Activated gamma-delta T cell treated with anti-CD3 and anti-CD28 coated beads, Interleukin-2, amount 50 U/mL, for 16 hours (primary cell): ENCODE data around the gene TNRC6B.
"Not testable (repeated sequence)": the region's sequence is repeated elsewhere in the genome, so short reads cannot be mapped to it uniquely, and the experiment has no call there.

Experiments used
- DNase-seq: peaks from one replicate; pipeline ENCODE4 v3.0.0-alpha.2; 2020; ENCODE audit warnings: low read depth

The TNRC6B gene

GRCh38 chr22:40213478-40213877, 35.8 kb downstream of the TNRC6B start:
- no peak for DNase-seq

GRCh38 chr22:40215266-40215665, 37.5 kb downstream of the TNRC6B start:
- DNase-seq, result no peak

GRCh38 chr22:40216041-40216756, 38.5 kb downstream of the TNRC6B start:
- DNase-seq, result no peak

GRCh38 chr22:40218152-40218551, 40.4 kb downstream of the TNRC6B start:
- DNase-seq, result no peak

DNA sequence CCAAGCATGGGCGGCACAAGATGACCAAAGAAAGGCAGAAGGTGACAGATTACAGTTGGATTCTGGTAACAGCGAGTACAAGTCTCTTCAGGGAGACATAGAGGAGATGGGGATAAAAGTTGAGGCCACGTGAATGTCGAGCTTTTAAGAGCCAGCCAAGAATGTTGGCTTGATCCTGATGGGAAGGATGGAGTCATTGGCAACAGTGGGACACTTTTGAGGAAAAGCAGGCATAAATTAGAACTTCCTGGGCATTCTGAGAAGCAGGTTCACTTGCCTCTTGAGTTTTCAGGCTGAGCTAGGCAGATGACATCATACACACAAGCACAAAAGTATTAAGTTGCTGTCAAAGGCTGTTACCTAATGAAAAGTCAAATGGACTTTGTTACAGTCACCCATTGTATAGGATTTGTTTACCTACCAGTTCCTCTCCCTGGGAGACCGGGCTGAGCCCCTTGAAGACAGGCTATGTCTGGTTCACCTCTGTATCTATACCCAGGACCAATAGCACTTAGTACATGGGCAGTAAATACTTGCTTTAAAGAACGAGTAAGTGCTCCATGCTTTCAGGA, 41.1 kb downstream of the TNRC6B start:
- no peak for DNase-seq

DNA sequence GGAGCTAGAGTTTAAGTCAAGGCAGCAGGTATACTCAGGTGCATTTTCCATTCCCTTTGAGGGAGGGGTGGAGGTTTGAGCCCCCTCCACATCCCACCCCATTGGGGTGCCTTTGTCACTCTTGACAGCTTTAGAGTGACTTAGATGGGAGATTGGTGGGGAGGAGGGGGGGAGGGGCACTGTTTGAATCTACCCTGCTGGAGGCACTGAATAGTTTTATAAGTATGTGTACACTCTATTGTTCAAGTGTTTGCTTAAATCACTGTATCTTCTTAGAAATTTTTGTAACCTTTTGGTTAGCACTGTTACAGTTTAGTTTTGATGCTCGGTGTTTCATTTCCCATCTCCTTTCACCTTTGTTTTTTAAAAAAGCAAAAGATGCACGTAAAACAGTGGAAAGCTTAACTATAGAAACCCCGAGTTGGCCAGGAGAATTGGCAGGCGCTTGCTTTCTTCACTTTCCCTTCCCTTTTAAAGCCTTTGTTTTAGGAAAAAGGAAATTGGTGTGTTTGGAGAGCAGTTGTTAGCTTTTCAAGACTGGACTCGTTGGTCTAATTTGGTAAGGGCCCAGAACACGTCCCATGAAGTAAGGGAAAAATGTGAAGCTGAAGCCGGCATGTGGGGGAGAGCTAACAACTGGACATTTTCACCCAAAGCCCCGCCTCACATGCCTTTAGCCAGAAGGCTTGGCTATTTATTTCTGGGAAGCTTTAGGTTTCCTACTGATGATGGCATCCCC, 42.8 kb downstream of the TNRC6B start:
- no peak for DNase-seq

- no peak for DNase-seq
These were observed 43.3 kb downstream of the TNRC6B start for GRCh38 chr22:40221055-40221414.

GRCh38 chr22:40222979-40223378, 45.3 kb downstream of the TNRC6B start:
- DNase-seq, result not testable (repeated sequence)

DNA sequence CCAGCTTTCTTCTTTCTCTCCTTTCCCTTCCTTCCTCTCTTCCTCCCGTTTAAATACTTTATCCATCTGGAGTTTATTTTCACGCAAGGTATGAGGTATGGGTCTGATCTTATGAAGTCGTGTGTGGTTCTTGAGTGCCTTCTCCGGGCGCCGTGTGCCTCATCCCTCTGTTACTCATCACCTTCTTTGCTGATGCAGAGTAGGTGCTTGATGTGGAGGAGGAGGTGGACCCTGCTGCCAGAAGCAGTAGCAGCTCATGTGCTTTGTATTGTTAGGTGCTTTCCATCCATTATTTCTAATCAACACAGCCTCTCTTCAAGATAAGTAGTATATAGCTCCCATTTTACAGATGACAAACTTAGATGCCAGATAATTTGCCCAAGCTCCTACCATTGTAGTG, 47.0 kb downstream of the TNRC6B start:
- DNase-seq, result peak; percentile 44

DNA sequence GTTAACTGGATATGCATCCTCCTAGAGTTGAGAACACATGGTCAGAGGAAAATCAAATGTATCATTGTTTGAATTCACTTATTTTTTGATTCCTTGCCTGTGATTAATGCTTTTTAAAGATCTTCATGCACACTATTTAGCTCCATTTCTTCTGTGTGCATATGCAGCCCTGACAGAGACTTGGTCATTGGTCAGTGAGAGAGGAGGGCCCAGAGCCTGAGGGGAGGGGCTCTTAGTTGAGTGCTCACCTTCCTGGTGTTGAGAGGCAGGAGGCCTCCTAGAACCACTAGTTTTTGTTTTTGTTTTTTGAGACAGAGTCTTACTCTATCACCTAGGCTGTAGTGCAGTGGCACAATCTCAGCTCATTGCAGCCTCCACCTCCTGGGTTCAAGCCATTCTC, 48.9 kb downstream of the TNRC6B start:
- no peak for DNase-seq

- DNase-seq, result no peak
These were observed 54.0 kb downstream of the TNRC6B start for GRCh38 chr22:40231618-40232313.

GRCh38 chr22:40232624-40233023, 54.9 kb downstream of the TNRC6B start:
- DNase-seq, result no peak

- no peak for DNase-seq
These were observed 56.2 kb downstream of the TNRC6B start for GRCh38 chr22:40233886-40234285.

GRCh38 chr22:40234658-40235057, 56.9 kb downstream of the TNRC6B start:
- no peak for DNase-seq

GRCh38 chr22:40235308-40235707, 57.6 kb downstream of the TNRC6B start:
- no peak for DNase-seq

DNA sequence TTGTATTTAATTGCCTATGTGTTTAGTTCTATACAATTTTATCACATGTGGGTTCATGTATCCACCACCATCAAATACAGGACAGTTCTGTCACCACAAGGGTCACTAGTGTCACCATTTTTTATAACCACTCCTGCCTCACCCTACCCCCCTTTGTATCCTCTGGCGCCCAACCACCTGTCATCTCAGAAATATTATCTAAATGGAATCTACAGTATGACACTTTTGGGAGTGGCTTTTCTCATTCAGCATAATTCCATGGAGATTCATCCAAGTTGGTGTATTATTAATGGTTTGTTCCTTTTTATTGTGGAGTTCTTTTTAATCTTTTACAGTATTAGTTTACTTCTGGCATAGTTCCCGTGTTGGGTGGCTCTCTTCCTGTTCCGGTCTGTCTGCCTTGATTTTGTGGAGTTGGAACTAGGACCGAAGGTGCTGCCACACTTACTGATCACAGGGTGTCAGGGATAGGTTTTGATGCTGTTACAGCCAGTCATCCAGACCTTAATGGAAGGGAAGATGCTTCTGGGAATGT, 58.5 kb downstream of the TNRC6B start:
- DNase-seq, result no peak

DNA sequence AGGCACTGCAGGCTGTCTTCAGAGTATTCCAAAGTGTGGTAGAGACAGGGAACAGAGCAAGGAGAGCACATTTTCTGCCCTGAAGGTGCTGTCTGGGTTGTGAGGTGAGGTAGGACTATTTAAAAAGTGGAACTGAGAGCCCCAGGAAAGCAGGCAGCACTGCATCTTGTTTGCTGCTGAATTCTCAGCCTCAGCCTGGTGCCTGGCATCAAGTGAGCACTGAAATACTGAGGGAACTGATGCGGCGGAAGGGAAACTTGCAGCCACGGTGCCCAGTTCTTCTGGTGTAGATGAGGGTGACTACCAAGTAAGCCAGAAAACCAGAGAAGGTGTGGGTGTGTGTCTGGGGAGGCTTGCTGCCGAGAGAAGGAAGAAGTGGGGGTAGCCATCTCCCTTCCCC, 59.5 kb downstream of the TNRC6B start:
- no peak for DNase-seq

DNA sequence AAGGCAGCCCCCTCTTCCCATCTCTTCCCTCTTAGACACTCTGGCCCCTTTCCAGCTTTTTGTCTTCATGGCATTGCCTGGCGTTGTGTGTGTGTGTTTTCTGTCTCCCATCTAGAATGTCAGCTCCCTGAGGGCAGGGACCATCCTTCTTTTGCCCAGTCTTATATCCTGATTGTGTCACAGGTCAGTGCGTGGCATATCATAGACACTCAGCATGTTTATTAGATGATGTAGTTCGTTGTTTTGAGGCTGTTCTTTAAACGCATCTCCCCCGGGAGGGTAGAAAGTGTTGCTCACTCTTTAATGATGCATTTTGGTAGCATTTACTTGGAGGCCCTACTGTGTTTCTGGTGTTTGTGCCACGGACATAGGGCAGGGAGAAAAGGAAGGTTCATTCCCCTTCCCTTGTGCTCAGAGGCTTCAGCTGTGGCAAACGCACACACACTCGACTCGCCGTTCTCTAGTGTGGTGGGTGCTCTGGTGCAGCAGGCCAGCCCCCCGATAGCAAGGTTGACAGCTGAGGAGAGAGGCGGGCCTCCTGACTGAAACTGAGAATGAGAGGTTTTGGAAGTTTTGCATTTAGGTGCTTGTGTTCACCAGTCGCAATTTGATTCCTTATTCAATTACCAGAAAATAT, 60.2 kb downstream of the TNRC6B start:
- no peak for DNase-seq

DNA sequence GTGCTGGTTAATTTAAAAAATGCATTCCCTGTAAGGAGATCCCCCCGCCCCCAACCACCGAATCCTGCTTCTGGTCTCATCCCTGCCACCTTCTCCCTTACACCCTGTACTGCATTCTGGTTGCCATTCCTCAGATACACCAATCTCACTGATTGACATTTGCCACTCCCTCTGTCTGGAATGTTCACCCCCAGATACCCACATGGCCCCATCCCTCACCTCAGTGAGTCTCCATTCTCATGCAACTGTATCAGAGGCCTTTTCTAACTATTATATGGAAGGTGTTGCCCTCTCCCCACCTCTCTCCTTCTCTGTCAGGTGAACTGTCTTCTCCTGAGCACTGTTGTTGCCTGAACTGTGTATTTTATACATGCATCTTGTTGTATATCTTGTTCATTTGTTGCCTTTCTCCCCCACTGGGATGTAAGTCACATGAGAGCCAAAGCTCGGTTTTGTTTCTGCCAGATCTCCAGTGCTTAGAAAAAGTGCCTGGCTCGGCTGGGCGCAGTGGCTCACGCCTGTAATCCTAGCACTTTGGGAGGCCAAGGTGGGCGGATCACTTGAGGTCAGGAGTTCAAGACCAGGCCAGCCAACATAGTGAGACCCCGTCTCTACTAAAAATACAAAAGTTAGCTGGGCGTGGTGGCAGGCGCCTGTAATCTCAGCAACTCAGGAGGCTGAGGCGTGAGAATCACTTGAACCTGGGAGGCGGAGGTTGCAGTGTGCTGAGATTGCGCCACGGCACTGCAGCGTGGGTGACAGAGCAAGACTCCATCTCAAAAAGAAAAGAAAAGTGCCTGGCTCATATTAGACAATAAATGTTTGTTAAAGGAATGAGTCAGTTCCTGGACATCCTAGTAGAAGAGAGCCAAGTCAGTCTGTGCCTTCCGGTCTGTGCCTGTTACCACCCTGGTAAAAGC, 61.0 kb downstream of the TNRC6B start:
- no peak for DNase-seq

DNA sequence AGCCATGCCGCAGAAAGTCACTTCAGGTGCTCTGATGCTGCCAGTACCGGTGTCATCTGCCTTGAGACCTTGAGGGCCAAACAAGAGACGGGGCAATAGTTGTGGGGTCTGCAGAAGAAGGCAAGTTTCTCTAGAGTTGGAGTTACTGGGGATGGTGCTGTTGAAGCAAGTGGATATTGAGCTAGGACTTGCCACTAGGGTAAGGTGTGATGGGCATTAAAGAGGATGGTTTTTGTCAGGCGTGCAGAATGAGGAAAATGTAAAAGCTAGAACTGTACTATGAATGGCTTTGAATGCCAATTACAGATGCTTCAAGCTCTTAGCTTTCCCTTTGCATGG, 61.6 kb downstream of the TNRC6B start:
- DNase-seq, result no peak

GRCh38 chr22:40240160-40240559, 62.4 kb downstream of the TNRC6B start:
- DNase-seq, result no peak
